ENCODE results near the gene SPATS2L. TPM values are rescaled to one million over a fixed set of nuclear protein-coding genes. Genes with fewer than 3 reads are reported as not detected.

SPATS2L gene
- total and polyA plus RNA-seq, 2 of the 13 experiments (the other 11 are each of a cell fraction or from before 2014, with no cell fraction given), result 154 to 212 TPM

DNA sequence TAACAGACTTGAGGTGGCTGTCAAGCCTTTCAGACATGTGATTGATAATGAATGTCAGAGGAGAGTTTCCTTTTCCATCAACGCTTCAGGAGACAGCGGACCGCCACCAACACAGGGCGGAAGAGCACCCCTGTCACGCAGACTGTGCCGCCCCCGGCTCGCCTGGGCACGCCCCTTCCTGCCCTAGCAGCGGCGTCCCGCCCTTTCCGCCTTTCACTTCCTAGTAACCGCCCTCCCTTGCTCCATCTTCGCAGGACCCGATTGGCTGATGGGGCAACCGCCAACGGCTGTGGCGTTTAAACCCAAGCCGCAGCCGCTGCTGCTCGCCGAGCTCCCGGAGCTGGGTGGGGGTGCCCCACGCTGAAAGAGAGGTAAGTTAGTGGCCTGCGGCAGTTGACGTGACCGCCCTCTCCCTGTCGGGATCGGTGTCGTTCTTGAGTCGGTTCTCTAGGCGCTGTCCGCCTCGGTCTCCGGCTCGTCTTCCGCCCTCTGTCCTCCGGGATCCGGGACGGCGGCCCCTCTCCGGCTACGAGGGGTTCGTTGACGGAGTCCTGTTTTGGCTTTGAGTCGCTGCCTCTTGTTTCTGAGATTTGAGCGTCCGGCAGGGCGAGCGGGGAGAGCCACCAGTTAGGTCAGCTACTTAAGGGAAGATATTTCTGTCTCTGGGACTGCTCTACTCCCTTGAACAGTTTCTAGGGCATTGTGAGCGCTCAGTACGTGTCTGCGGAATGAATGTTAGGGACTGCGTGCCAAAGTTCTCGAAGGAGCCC, 219.6 kb downstream of the SPATS2L start, which contains the start of gene SGO2 (continued):
- TF ChIP-seq ZNF33A (CRISPR knock-in tag; IDR thresholded peaks at IDR 0.05; ENCODE audit: borderline replicate concordance) (no peak), KMT2B (CRISPR knock-in tag; IDR thresholded peaks at IDR 0.05) (peak; percentile 98), KLF11 (CRISPR knock-in tag; IDR thresholded peaks at IDR 0.05) (0 out of 2 replicates have a peak, but pooled peaks have one; percentile 81), ZSCAN12 (CRISPR knock-in tag; IDR thresholded peaks at IDR 0.05) (no peak), ZNF530 (CRISPR knock-in tag; IDR thresholded peaks at IDR 0.05; ENCODE audit: low read depth) (no peak), CEBPG (CRISPR knock-in tag; IDR thresholded peaks at IDR 0.05) (peak; percentile 85), ERF (CRISPR knock-in tag; IDR thresholded peaks at IDR 0.05) (peak; percentile 87), ZSCAN29 (CRISPR knock-in tag; conservative IDR thresholded peaks at IDR 0.05) (no peak; the same call in 1 of the 2 replicates), ZNF879 (CRISPR knock-in tag; IDR thresholded peaks at IDR 0.05) (no peak), SRSF1 (optimal IDR thresholded peaks at IDR 0.05; ENCODE audit: low read depth, low read length) (no peak), CC2D1A (CRISPR knock-in tag; IDR thresholded peaks at IDR 0.05) (0 out of 2 replicates have a peak, but pooled peaks have one; percentile 12), ZNF282 (IDR thresholded peaks at IDR 0.05; ENCODE audit: partially characterized antibody) (no peak), AGO2 (optimal IDR thresholded peaks at IDR 0.05; ENCODE audit: low read depth, low read length) (no peak), FOXK2 (IDR thresholded peaks at IDR 0.05) (0 out of 2 replicates have a peak, but pooled peaks have one; percentile 12), HNRNPL (IDR thresholded peaks at IDR 0.05; ENCODE audit: low read depth, low read length) (peak; percentile 78; the same call in 1 of the 2 replicates), ZNF7 (CRISPR knock-in tag; IDR thresholded peaks at IDR 0.05) (no peak), NCOA1 (CRISPR knock-in tag; IDR thresholded peaks at IDR 0.05) (no peak), NBN (conservative IDR thresholded peaks at IDR 0.05) (no peak), NKX3-1 (CRISPR knock-in tag; IDR thresholded peaks at IDR 0.05) (no peak), ZNF589 (CRISPR knock-in tag; conservative IDR thresholded peaks at IDR 0.05) (peak; percentile 76; the same call in 1 of the 2 replicates), ZNF430 (CRISPR knock-in tag; IDR thresholded peaks at IDR 0.05) (no peak), MAF1 (CRISPR knock-in tag; IDR thresholded peaks at IDR 0.05; ENCODE audit: borderline replicate concordance) (no peak), RXRA (CRISPR knock-in tag; IDR thresholded peaks at IDR 0.05) (peak; percentile 86), ZNF333 (CRISPR knock-in tag; IDR thresholded peaks at IDR 0.05; ENCODE audit: borderline replicate concordance) (no peak), ZNF776 (CRISPR knock-in tag; IDR thresholded peaks at IDR 0.05) (0 out of 2 replicates have a peak, but pooled peaks have one; percentile 25), TOPORS (CRISPR knock-in tag; IDR thresholded peaks at IDR 0.05) (peak; percentile 96; the same call in 1 of the 2 replicates), ZNF30 (CRISPR knock-in tag; IDR thresholded peaks at IDR 0.05) (no peak)
- TF ChIP-seq, protein P1, sequence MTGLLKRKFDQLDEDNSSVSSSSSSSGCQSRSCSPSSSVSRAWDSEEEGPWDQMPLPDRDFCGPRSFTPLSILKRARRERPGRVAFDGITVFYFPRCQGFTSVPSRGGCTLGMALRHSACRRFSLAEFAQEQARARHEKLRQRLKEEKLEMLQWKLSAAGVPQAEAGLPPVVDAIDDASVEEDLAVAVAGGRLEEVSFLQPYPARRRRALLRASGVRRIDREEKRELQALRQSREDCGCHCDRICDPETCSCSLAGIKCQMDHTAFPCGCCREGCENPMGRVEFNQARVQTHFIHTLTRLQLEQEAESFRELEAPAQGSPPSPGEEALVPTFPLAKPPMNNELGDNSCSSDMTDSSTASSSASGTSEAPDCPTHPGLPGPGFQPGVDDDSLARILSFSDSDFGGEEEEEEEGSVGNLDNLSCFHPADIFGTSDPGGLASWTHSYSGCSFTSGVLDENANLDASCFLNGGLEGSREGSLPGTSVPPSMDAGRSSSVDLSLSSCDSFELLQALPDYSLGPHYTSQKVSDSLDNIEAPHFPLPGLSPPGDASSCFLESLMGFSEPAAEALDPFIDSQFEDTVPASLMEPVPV (CRISPR knock-in tag; IDR thresholded peaks at IDR 0.05), result peak; percentile 99
- TF ChIP-seq, protein P2, sequence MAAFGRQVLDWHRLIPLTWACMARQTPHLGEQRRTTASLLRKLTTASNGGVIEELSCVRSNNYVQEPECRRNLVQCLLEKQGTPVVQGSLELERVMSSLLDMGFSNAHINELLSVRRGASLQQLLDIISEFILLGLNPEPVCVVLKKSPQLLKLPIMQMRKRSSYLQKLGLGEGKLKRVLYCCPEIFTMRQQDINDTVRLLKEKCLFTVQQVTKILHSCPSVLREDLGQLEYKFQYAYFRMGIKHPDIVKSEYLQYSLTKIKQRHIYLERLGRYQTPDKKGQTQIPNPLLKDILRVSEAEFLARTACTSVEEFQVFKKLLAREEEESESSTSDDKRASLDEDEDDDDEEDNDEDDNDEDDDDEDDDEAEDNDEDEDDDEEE (CRISPR knock-in tag; IDR thresholded peaks at IDR 0.05), result peak; percentile 62; the same call in 1 of the 2 replicates
- TF ChIP-seq, protein P3, sequence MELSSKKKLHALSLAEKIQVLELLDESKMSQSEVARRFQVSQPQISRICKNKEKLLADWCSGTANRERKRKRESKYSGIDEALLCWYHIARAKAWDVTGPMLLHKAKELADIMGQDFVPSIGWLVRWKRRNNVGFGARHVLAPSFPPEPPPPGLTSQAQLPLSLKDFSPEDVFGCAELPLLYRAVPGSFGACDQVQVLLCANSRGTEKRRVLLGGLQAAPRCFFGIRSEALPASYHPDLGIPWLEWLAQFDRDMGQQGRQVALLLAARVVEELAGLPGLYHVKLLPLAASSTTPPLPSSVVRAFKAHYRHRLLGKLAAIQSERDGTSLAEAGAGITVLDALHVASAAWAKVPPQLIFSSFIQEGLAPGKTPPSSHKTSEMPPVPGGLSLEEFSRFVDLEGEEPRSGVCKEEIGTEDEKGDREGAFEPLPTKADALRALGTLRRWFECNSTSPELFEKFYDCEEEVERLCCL (CRISPR knock-in tag; IDR thresholded peaks at IDR 0.05; ENCODE audit: borderline replicate concordance), result 0 out of 2 replicates have a peak, but pooled peaks have one; percentile 68
